K562 (cell line): Measurements from ENCODE around the gene NDUFA13. TPM values are rescaled to one million over a fixed set of nuclear protein-coding genes. Genes with fewer than 3 reads are reported as not detected.
A peak's percentile ranks its signal among the peaks of the same experiment; 100 is the strongest.

ENCODE experiments used
- ARID4B ChIP-seq: sonication (generic); formaldehyde crosslinking; IDR thresholded peaks from 2 replicates; pipeline ENCODE4 v1.8.0; 2022; ENCODE audit warnings: mild to moderate bottlenecking, missing genetic modification reagents
- ARNT ChIP-seq, 2 experiments: fragments of 450-650 bp; IDR thresholded peaks; 2 replicates each; pipeline ENCODE4 v1.6.1; 2016; ENCODE audit warnings: mild to moderate bottlenecking in 1 of 2
- GATAD2A ChIP-seq: fragments of 450-650 bp; IDR thresholded peaks from 2 replicates; pipeline ENCODE4 v1.6.1; 2017
- HINFP ChIP-seq: fragments of 450-650 bp; conservative IDR thresholded peaks from 2 replicates; pipeline ENCODE4 v1.6.1; 2016; ENCODE audit warnings: missing genetic modification characterization, low read depth, mild to moderate bottlenecking, control low read depth, missing compliant biosample characterization
- MTA3 ChIP-seq: fragments of 450-650 bp; formaldehyde crosslinking; IDR thresholded peaks from 2 replicates; pipeline ENCODE4 v1.6.1; 2017; ENCODE audit warnings: mild to moderate bottlenecking, borderline replicate concordance
- NFXL1 ChIP-seq: fragments of 450-650 bp; formaldehyde crosslinking; IDR thresholded peaks from 2 replicates; pipeline ENCODE4 v1.4.0; 2021; ENCODE audit warnings: mild to moderate bottlenecking
- PHTF2 ChIP-seq: fragments of 250-450 bp; sonication (Bioruptor Pico); IDR thresholded peaks from 2 replicates; pipeline ENCODE4 v1.5.0; 2021; ENCODE audit warnings: mild to moderate bottlenecking
- ZNF263 ChIP-seq: sonication (generic); formaldehyde crosslinking; IDR thresholded peaks from 2 replicates; pipeline ENCODE4 v1.8.0; 2022; ENCODE audit warnings: mild to moderate bottlenecking, missing genetic modification reagents, borderline replicate concordance
- polyA plus RNA-seq, 8 experiments: library from polyadenylated mRNA; depleted of rRNA in 4 of 8; stranded (reverse) in 5 of 8; unstranded in 3 of 8; fragments of >200 nt; fragmentation: Nextera tagmentation in 2 of 8; fragmentation: Illumina TruSeq in 1 of 8; extraction: Ambion mirVana in 2 of 8; extraction: Trizol in 1 of 8; gene quantifications; 2 replicates each; pipeline versions ENCODE4 v1.2.1 to v1.2.3, GENCODE V29; 2011 to 2014; ENCODE audit warnings: inconsistent platforms in 1 of 8, missing spikeins in 1 of 8
- total RNA-seq, 7 experiments: library from RNA; depleted of rRNA in 6 of 7; stranded (reverse); fragments of >200 nt in 6 of 7; fragmentation: Illumina TruSeq in 2 of 7; extraction: Trizol in 2 of 7; gene quantifications; 2 replicates each; pipeline versions ENCODE4 v1.2.1 to v1.2.3, GENCODE V29; 2011 to 2021; ENCODE audit warnings: low replicate concordance in 1 of 7

The NDUFA13 gene
- total and polyA plus RNA-seq, 9 of the 15 experiments (the other 6 are each of a cell fraction or from before 2014, with no cell fraction given), result 146 to 596 (median 429) TPM

DNA sequence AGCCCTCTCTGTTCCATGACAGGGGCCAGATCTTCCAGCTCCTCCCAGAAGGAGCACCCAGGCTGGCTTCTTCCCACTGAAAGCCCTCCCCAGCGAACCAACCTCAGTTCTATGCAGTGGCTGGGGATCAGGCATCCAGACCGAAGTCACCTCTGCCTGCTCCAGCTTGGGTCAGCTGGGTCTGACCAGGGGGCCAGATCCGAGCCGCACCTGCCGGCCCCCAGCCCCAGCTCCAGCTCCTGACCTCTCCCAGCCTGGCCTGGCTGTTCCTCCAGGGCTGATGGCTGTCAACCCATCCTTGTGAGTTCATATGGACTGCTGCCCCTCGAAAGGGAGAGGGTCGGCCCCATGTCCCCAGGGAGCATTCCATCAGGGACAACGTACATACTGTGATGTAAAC is 8.7 kb upstream of the NDUFA13 start (continued):
- TF ChIP-seq ARID4B (CRISPR knock-in tag), result no peak
- TF ChIP-seq GATAD2A, result no peak
- no peak for TF ChIP-seq PHTF2 (CRISPR knock-in tag)
- no peak for TF ChIP-seq MTA3
- no peak for TF ChIP-seq NFXL1
- TF ChIP-seq ZNF263 (CRISPR knock-in tag), result peak; percentile 70; the same call in 1 of the 2 replicates
- no peak for TF ChIP-seq ARNT (IDR thresholded peaks at IDR 0.05)
- TF ChIP-seq HINFP (tag), result no peak
- TF ChIP-seq, all 486 proteins: peak for 3
